CD4-positive, alpha-beta T cell (primary cell): Measurements from ENCODE around the gene CD109. TPM values are rescaled to one million over a fixed set of nuclear protein-coding genes. Genes with fewer than 3 reads are reported as not detected.

Source experiments
- ATAC-seq: fragments of 200-7000 bp; cut with Tn5 transposase; one replicate; pipeline ENCODE4 v1.10.0; 2022; ENCODE audit warnings: mild to moderate bottlenecking; ENCODE audit not compliant: poor library complexity
- CTCF ChIA-PET: fragments of 350-600 bp; sonication (Branson Sonifier 250); formaldehyde crosslinking; loops from one replicate; lab custom pipeline; 2021; ENCODE audit warnings: antibody characterized with exemption, inconsistent platforms; lab: Charles Lee
- POLR2A ChIA-PET: fragments of 350-600 bp; sonication (Branson Sonifier 250); formaldehyde crosslinking; loops from one replicate; lab custom pipeline; 2021; ENCODE audit warnings: antibody characterized with exemption, inconsistent platforms; lab: Charles Lee
- DNase-seq, 14 experiments: peaks; one replicate each; pipeline ENCODE4 v3.0.0-alpha.2; 2013 to 2020; ENCODE audit warnings: mixed read lengths in 2 of 14
- H3K27ac ChIP-seq, 2 donors: one replicate each; pipeline versions ENCODE4 v1.5.1 to v1.7.0; 2013; ENCODE audit warnings: low read length in 2 of 2, low read depth in 1 of 2, mild to moderate bottlenecking in 1 of 2
- H3K27me3 ChIP-seq, 2 experiments: 1 replicate in 1 of 2; 2 replicates in 1 of 2; pipeline versions ENCODE4 v1.6.1 to v1.7.0; 2013; ENCODE audit warnings: low read length in 2 of 2, control low read depth in 1 of 2, mild to moderate bottlenecking in 1 of 2, moderate library complexity in 1 of 2; ENCODE audit not compliant: insufficient read depth in 2 of 2, control insufficient read depth in 1 of 2
- H3K36me3 ChIP-seq: one replicate; pipeline ENCODE4 v1.6.1; 2013; ENCODE audit warnings: low read length, control low read depth; ENCODE audit not compliant: insufficient read depth
- H3K4me1 ChIP-seq: one replicate; pipeline ENCODE4 v1.6.1; 2013; ENCODE audit warnings: low read length, control low read depth; ENCODE audit not compliant: insufficient read depth
- H3K4me3 ChIP-seq: one replicate; pipeline ENCODE4 v1.5.1; 2013; ENCODE audit warnings: mild to moderate bottlenecking, low read length, moderate library complexity
- H3K9me3 ChIP-seq, 2 experiments: 1 replicate in 1 of 2; 2 replicates in 1 of 2; pipeline versions ENCODE4 v1.6.1 to v1.7.0; 2013; ENCODE audit warnings: low read length in 2 of 2, mild to moderate bottlenecking in 2 of 2, control low read depth in 1 of 2, moderate library complexity in 1 of 2; ENCODE audit not compliant: control insufficient read depth in 1 of 2, insufficient read depth in 1 of 2
- H3K27ac Mint-ChIP-seq: one replicate; pipeline ENCODE4 v1.8.0; 2020; ENCODE audit warnings: mixed read lengths
- H3K27me3 Mint-ChIP-seq: one replicate; pipeline ENCODE4 v1.8.0; 2021; ENCODE audit warnings: mixed read lengths
- H3K36me3 Mint-ChIP-seq: one replicate; pipeline ENCODE4 v1.8.0; 2021; ENCODE audit warnings: low read depth, mixed read lengths
- H3K4me1 Mint-ChIP-seq: one replicate; pipeline ENCODE4 v1.8.0; 2021; ENCODE audit warnings: low read depth, mixed read lengths
- H3K4me3 Mint-ChIP-seq: one replicate; pipeline ENCODE4 v1.8.0; 2020; ENCODE audit warnings: mild to moderate bottlenecking, mixed read lengths
- H3K9me3 Mint-ChIP-seq: one replicate; pipeline ENCODE4 v1.8.0; 2020; ENCODE audit warnings: mixed read lengths
- CTCF ChIP-seq: fragments of 200-600 bp; IDR thresholded peaks from one replicate; pipeline ENCODE4 v1.8.0; 2022; ENCODE audit warnings: antibody characterized with exemption, mild to moderate bottlenecking
- intact Hi-C, 2 experiments: fragments of 100-400 bp; cut with DNase I in 1 of 2; cut with micrococcal nuclease in 1 of 2; formaldehyde crosslinking; loops; one replicate each; pipeline versions ENCODE4 v1.15.1 to v1.9.0; 2023 to 2025; cut with DNase I, micrococcal nuclease
- total RNA-seq, 174 experiments: library from RNA in 2 of 174; stranded (reverse) in 2 of 174; gene quantifications; one replicate each; pipeline ENCODE4 v1.2.3 and lab custom pipeline; 2021 to 2026

The CD109 gene
- total RNA-seq, 2 experiments from 2014 or later: 0.75 to 0.80 TPM

- Histone ChIP-seq H3K9me3 (no peaks in the 10 kb centered on the region), H3K27me3 (peaks cover 0 to 8% of the 10 kb centered on the region in 2 experiments), H3K36me3 (no peaks in the 10 kb centered on the region), H3K27ac (no peak overlapping the region), H3K4me1 (no peaks in the 10 kb centered on the region), H3K4me3 (no peak overlapping the region)
- no peaks in the 10 kb centered on the region for H3K9me3 Mint-ChIP-seq
- no peaks in the 10 kb centered on the region for H3K4me1 Mint-ChIP-seq
- H3K27ac Mint-ChIP-seq: no peak overlapping the region
- intact Hi-C loops: no loop called here
- ChIA-PET CTCF (no interaction called here), POLR2A (no interaction called here)
- no peaks in the 10 kb centered on the region for H3K36me3 Mint-ChIP-seq
- H3K4me3 Mint-ChIP-seq: no peak overlapping the region
- DNase-seq (no peak), ATAC-seq (no peak)
- TF ChIP-seq CTCF: no peak
- peaks cover 42% of the 10 kb centered on the region for H3K27me3 Mint-ChIP-seq
Measured at GRCh38 chr6:73667798-73668197, 28.2 kb upstream of the CD109 start.

- no peaks in the 10 kb centered on the region for H3K36me3 ChIP-seq
- intact Hi-C loops: no loop called here
- ATAC-seq (no peak), DNase-seq (no peak)
- no peaks in the 10 kb centered on the region for H3K4me1 ChIP-seq
- TF ChIP-seq CTCF: no peak
- Mint-ChIP-seq H3K4me1 (no peaks in the 10 kb centered on the region), H3K4me3 (no peak overlapping the region), H3K9me3 (no peaks in the 10 kb centered on the region), H3K27ac (no peak overlapping the region), H3K27me3 (peaks cover 42% of the 10 kb centered on the region), H3K36me3 (no peaks in the 10 kb centered on the region)
- H3K4me3 ChIP-seq: no peak overlapping the region
- POLR2A ChIA-PET: no interaction called here
- CTCF ChIA-PET: no interaction called here
- H3K9me3 ChIP-seq: no peaks in the 10 kb centered on the region
- no peak overlapping the region for H3K27ac ChIP-seq
- peaks cover 0 to 7% of the 10 kb centered on the region in 2 experiments for H3K27me3 ChIP-seq
Measured at GRCh38 chr6:73669005-73669404, 27.0 kb upstream of the CD109 start.

GRCh38 chr6:73671911-73672685, 23.9 kb upstream of the CD109 start:
- Histone ChIP-seq H3K4me1 (no peaks in the 10 kb centered on the region), H3K27me3 (peaks cover 0 to 2% of the 10 kb centered on the region in 2 experiments), H3K4me3 (no peak overlapping the region), H3K9me3 (no peaks in the 10 kb centered on the region), H3K36me3 (no peaks in the 10 kb centered on the region), H3K27ac (no peak overlapping the region)
- Mint-ChIP-seq H3K4me3 (no peak overlapping the region), H3K27me3 (peaks cover 43% of the 10 kb centered on the region), H3K4me1 (peaks cover 4% of the 10 kb centered on the region), H3K27ac (no peak overlapping the region), H3K36me3 (no peaks in the 10 kb centered on the region), H3K9me3 (no peaks in the 10 kb centered on the region)
- no peak for TF ChIP-seq CTCF
- intact Hi-C loops: no loop called here
- POLR2A ChIA-PET: no interaction called here
- ATAC-seq: no peak
- no peak for DNase-seq
- CTCF ChIA-PET: interaction anchor here (0.8 kb wide), 1 partner anchor 19 kb away, joined by 3 read pairs; no protein-coding TSS in a partner anchor
